ENCODE results near the gene TFB2M.

DNA sequence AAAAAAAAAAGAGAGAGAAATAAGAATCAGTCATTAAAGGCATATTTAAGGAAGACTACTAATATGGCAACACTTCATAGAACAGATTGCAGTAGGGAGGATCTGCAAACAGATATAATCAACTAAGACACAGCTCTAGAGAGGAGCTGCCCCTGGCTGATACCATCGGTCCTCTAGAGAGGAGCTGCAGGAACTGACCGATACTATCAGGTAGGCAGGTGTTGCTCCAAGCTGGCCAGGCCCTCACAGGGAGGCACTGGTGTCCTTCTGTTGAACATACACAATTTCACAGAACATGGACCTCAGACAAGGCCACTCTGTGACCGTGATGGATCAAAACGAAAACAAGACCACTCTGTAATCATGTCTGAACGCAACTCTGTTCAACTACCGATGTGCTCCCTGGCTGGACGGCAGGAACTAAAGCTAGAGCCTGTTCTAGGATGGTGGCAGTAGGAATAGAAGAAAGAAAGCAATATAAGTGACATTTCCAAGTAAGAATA, 74.5 kb downstream of the TFB2M start:
- TF ChIP-seq, protein P1, sequence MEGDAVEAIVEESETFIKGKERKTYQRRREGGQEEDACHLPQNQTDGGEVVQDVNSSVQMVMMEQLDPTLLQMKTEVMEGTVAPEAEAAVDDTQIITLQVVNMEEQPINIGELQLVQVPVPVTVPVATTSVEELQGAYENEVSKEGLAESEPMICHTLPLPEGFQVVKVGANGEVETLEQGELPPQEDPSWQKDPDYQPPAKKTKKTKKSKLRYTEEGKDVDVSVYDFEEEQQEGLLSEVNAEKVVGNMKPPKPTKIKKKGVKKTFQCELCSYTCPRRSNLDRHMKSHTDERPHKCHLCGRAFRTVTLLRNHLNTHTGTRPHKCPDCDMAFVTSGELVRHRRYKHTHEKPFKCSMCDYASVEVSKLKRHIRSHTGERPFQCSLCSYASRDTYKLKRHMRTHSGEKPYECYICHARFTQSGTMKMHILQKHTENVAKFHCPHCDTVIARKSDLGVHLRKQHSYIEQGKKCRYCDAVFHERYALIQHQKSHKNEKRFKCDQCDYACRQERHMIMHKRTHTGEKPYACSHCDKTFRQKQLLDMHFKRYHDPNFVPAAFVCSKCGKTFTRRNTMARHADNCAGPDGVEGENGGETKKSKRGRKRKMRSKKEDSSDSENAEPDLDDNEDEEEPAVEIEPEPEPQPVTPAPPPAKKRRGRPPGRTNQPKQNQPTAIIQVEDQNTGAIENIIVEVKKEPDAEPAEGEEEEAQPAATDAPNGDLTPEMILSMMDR (IDR thresholded peaks at IDR 0.05), result no peak
- TF ChIP-seq POLR2A (IDR thresholded peaks at IDR 0.05), result no peak

Measured in tibial nerve (tissue), 3 donors.